Measurements from ENCODE around the gene FLNA. TPM values are rescaled to one million over a fixed set of nuclear protein-coding genes. Genes with fewer than 3 reads are reported as not detected.

The FLNA gene
- total and polyA plus RNA-seq, 2 of the 13 experiments (the other 11 are each of a cell fraction or from before 2014, with no cell fraction given) = 83.4 to 174 TPM

DNA sequence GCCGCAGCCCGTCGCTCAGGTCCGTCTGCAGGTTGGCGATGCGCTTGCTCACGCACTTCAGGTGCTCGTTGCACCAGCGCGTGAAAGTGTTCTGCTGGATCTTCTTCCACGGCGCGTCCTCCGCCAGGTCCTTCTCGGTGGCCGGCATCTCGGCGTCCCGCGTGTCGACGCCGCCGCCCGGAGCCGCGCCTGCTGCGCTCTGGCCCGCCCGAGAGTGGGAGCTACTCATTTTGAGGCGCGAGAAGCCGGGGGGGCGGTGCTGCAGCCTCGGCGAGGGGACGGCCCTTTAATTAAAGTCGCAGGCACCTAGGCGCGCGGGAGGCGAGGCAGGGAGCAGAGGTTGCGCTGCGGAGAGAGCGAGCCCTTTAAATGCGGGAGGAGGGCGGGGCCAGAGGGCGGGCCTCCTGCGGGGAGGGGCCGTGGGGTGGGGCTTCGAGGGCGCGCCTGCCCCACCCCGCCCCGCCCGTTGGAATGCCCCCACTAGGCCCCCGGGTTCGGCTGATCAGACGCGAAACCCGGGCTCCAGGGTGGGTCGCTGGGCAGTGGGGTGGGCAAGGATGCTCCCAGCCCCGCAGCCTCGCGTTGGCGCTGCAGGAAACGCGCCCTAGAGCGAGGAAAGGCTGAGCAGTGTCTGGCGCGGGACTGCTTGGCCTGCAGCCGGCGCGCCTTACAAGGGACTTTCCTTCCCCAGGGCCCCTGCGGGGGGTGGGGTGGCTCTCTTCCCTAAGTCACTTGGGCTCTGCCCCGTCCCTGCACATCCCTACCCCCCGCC, 3.2 kb downstream of the FLNA start (continued):
- TF ChIP-seq, protein P1, sequence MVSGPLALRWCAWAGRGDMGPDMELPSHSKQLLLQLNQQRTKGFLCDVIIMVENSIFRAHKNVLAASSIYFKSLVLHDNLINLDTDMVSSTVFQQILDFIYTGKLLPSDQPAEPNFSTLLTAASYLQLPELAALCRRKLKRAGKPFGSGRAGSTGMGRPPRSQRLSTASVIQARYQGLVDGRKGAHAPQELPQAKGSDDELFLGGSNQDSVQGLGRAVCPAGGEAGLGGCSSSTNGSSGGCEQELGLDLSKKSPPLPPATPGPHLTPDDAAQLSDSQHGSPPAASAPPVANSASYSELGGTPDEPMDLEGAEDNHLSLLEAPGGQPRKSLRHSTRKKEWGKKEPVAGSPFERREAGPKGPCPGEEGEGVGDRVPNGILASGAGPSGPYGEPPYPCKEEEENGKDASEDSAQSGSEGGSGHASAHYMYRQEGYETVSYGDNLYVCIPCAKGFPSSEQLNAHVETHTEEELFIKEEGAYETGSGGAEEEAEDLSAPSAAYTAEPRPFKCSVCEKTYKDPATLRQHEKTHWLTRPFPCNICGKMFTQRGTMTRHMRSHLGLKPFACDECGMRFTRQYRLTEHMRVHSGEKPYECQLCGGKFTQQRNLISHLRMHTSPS (CRISPR knock-in tag; IDR thresholded peaks at IDR 0.05; ENCODE audit: low read depth) = no peak
- TF ChIP-seq, protein P2, sequence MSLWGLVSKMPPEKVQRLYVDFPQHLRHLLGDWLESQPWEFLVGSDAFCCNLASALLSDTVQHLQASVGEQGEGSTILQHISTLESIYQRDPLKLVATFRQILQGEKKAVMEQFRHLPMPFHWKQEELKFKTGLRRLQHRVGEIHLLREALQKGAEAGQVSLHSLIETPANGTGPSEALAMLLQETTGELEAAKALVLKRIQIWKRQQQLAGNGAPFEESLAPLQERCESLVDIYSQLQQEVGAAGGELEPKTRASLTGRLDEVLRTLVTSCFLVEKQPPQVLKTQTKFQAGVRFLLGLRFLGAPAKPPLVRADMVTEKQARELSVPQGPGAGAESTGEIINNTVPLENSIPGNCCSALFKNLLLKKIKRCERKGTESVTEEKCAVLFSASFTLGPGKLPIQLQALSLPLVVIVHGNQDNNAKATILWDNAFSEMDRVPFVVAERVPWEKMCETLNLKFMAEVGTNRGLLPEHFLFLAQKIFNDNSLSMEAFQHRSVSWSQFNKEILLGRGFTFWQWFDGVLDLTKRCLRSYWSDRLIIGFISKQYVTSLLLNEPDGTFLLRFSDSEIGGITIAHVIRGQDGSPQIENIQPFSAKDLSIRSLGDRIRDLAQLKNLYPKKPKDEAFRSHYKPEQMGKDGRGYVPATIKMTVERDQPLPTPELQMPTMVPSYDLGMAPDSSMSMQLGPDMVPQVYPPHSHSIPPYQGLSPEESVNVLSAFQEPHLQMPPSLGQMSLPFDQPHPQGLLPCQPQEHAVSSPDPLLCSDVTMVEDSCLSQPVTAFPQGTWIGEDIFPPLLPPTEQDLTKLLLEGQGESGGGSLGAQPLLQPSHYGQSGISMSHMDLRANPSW (CRISPR knock-in tag; IDR thresholded peaks at IDR 0.05; ENCODE audit: borderline replicate concordance) = no peak
- TF ChIP-seq, protein P3, sequence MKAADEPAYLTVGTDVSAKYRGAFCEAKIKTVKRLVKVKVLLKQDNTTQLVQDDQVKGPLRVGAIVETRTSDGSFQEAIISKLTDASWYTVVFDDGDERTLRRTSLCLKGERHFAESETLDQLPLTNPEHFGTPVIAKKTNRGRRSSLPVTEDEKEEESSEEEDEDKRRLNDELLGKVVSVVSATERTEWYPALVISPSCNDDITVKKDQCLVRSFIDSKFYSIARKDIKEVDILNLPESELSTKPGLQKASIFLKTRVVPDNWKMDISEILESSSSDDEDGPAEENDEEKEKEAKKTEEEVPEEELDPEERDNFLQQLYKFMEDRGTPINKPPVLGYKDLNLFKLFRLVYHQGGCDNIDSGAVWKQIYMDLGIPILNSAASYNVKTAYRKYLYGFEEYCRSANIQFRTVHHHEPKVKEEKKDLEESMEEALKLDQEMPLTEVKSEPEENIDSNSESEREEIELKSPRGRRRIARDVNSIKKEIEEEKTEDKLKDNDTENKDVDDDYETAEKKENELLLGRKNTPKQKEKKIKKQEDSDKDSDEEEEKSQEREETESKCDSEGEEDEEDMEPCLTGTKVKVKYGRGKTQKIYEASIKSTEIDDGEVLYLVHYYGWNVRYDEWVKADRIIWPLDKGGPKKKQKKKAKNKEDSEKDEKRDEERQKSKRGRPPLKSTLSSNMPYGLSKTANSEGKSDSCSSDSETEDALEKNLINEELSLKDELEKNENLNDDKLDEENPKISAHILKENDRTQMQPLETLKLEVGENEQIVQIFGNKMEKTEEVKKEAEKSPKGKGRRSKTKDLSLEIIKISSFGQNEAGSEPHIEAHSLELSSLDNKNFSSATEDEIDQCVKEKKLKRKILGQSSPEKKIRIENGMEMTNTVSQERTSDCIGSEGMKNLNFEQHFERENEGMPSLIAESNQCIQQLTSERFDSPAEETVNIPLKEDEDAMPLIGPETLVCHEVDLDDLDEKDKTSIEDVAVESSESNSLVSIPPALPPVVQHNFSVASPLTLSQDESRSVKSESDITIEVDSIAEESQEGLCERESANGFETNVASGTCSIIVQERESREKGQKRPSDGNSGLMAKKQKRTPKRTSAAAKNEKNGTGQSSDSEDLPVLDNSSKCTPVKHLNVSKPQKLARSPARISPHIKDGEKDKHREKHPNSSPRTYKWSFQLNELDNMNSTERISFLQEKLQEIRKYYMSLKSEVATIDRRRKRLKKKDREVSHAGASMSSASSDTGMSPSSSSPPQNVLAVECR (CRISPR knock-in tag; IDR thresholded peaks at IDR 0.05; ENCODE audit: borderline replicate concordance) = peak; percentile 82
- TF ChIP-seq NONO (IDR thresholded peaks at IDR 0.05) (no peak), NONO (CRISPR knock-in tag; conservative IDR thresholded peaks at IDR 0.05) (peak; percentile 71), KLF6 (CRISPR knock-in tag; IDR thresholded peaks at IDR 0.05) (peak; percentile 63), HES4 (CRISPR knock-in tag; IDR thresholded peaks at IDR 0.05; ENCODE audit: borderline replicate concordance) (0 out of 2 replicates have a peak, but pooled peaks have one; percentile 18), MED1 (CRISPR knock-in tag; IDR thresholded peaks at IDR 0.05) (peak; percentile 52; the same call in 1 of the 2 replicates)
- TF ChIP-seq, protein P4, sequence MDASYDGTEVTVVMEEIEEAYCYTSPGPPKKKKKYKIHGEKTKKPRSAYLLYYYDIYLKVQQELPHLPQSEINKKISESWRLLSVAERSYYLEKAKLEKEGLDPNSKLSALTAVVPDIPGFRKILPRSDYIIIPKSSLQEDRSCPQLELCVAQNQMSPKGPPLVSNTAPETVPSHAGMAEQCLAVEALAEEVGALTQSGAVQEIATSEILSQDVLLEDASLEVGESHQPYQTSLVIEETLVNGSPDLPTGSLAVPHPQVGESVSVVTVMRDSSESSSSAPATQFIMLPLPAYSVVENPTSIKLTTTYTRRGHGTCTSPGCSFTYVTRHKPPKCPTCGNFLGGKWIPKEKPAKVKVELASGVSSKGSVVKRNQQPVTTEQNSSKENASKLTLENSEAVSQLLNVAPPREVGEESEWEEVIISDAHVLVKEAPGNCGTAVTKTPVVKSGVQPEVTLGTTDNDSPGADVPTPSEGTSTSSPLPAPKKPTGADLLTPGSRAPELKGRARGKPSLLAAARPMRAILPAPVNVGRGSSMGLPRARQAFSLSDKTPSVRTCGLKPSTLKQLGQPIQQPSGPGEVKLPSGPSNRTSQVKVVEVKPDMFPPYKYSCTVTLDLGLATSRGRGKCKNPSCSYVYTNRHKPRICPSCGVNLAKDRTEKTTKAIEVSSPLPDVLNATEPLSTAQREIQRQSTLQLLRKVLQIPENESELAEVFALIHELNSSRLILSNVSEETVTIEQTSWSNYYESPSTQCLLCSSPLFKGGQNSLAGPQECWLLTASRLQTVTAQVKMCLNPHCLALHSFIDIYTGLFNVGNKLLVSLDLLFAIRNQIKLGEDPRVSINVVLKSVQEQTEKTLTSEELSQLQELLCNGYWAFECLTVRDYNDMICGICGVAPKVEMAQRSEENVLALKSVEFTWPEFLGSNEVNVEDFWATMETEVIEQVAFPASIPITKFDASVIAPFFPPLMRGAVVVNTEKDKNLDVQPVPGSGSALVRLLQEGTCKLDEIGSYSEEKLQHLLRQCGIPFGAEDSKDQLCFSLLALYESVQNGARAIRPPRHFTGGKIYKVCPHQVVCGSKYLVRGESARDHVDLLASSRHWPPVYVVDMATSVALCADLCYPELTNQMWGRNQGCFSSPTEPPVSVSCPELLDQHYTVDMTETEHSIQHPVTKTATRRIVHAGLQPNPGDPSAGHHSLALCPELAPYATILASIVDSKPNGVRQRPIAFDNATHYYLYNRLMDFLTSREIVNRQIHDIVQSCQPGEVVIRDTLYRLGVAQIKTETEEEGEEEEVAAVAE (CRISPR knock-in tag; IDR thresholded peaks at IDR 0.05; ENCODE audit: borderline replicate concordance) = peak; percentile 58; the same call in 1 of the 2 replicates
- TF ChIP-seq, protein P5, sequence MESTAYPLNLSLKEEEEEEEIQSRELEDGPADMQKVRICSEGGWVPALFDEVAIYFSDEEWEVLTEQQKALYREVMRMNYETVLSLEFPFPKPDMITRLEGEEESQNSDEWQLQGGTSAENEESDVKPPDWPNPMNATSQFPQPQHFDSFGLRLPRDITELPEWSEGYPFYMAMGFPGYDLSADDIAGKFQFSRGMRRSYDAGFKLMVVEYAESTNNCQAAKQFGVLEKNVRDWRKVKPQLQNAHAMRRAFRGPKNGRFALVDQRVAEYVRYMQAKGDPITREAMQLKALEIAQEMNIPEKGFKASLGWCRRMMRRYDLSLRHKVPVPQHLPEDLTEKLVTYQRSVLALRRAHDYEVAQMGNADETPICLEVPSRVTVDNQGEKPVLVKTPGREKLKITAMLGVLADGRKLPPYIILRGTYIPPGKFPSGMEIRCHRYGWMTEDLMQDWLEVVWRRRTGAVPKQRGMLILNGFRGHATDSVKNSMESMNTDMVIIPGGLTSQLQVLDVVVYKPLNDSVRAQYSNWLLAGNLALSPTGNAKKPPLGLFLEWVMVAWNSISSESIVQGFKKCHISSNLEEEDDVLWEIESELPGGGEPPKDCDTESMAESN (CRISPR knock-in tag; conservative IDR thresholded peaks at IDR 0.05) = peak; percentile 63; the same call in 1 of the 2 replicates
- TF ChIP-seq, protein P6, sequence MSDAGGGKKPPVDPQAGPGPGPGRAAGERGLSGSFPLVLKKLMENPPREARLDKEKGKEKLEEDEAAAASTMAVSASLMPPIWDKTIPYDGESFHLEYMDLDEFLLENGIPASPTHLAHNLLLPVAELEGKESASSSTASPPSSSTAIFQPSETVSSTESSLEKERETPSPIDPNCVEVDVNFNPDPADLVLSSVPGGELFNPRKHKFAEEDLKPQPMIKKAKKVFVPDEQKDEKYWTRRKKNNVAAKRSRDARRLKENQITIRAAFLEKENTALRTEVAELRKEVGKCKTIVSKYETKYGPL (CRISPR knock-in tag; IDR thresholded peaks at IDR 0.05) = no peak

Measured in HepG2 (cell line).